Effector memory CD8-positive, alpha-beta T cell (primary cell): Measurements from ENCODE around the gene STK17A.
"Not testable (repeated sequence)": the region's sequence is repeated elsewhere in the genome, so short reads cannot be mapped to it uniquely, and the experiment has no call there.

Source experiments
- ATAC-seq: fragments of 150-1000 bp; cut with Tn5 transposase; replicated peaks from 2 replicates; pipeline ENCODE4 v1.10.0; 2021; ENCODE audit warnings: mild to moderate bottlenecking, moderate library complexity
- DNase-seq, 3 experiments: peaks; one replicate each; pipeline ENCODE4 v3.0.0; 2021
- H3K27ac Mint-ChIP-seq, 2 donors: one replicate each; pipeline ENCODE4 v1.8.0; 2022; ENCODE audit warnings: mild to moderate bottlenecking in 2 of 2, mixed read lengths in 2 of 2, moderate library complexity in 2 of 2
- H3K27me3 Mint-ChIP-seq, 2 donors: one replicate each; pipeline ENCODE4 v1.8.0; 2022; ENCODE audit warnings: mixed read lengths in 2 of 2
- H3K36me3 Mint-ChIP-seq: one replicate; pipeline ENCODE4 v1.8.0; 2022; ENCODE audit warnings: mild to moderate bottlenecking, moderate library complexity, mixed read lengths; ENCODE audit not compliant: insufficient read depth
- H3K4me1 Mint-ChIP-seq, 2 donors: one replicate each; pipeline ENCODE4 v1.8.0; 2022; ENCODE audit warnings: low read depth in 2 of 2, mixed read lengths in 2 of 2
- H3K4me3 Mint-ChIP-seq, 2 donors: one replicate each; pipeline ENCODE4 v1.8.0; 2022; ENCODE audit warnings: mild to moderate bottlenecking in 2 of 2, mixed read lengths in 2 of 2, moderate library complexity in 2 of 2
- H3K9me3 Mint-ChIP-seq, 2 donors: one replicate each; pipeline ENCODE4 v1.8.0; 2022; ENCODE audit warnings: mixed read lengths in 2 of 2

Gene STK17A

DNA sequence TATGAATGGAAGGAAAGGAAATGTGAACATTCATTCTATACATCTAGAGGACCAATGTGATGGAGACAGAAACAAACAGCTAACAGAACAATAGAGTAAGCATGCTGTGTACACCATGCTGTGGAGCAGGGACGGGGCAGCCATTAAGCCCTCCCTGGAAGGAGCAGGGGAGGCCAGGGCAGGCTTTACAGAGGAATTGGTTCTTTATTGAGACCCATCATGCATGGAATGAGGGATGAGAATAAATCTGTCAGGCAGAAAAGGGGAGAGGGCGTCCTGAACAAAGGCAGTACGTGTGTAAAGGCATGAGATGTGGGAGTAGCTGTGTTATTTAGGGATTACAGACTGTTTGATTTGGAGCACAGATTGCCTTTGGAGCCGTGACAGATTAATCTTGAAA, 35.2 kb downstream of the STK17A start:
- ATAC-seq = no peak

DNA sequence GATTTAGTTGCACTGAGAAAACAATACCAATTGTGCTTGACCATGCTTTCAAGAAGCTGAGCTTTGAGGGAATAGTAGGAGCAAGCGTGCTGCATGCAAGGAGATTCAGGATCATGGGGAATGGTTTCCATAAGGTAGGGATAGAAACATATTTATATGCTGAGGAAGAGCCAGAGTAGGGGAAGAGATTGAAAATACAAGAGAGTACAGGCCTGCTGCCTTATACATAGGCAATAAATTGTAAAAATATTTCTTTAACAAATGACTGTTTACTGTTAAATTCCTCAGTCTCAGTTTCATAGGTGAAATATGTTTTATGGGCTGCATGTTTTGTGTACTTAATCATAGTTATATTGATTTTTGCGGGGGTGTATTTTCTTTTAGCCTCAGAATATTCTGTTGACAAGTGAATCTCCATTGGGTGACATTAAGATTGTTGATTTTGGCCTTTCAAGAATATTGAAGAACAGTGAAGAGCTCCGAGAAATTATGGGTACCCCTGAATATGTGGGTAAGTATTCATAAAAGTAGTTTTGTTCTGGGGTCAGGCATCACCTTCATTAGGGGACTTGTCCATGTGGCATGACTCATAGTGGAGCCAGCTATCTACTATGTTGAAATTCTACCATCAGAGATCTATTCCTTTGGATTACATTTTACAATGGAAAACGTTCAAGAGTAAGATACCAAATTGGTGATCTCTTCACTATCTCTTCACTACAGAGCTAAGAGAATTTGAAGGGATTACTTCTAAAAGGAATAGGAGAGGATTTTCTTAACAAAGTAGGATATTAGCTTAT, 36.5 kb downstream of the STK17A start:
- H3K27me3 Mint-ChIP-seq = no peaks in the 10 kb centered on the region
- peaks cover 30% of the 10 kb centered on the region for H3K36me3 Mint-ChIP-seq

More for the DNA sequence above, 35.2 kb downstream of the STK17A start:
- H3K27ac Mint-ChIP-seq = no peak overlapping the region
- H3K36me3 Mint-ChIP-seq = peaks cover 19% of the 10 kb centered on the region
- no peaks in the 10 kb centered on the region for H3K9me3 Mint-ChIP-seq
- no peaks in the 10 kb centered on the region for H3K27me3 Mint-ChIP-seq
- no peak for DNase-seq
- H3K4me1 Mint-ChIP-seq = peaks cover 34 to 53% of the 10 kb centered on the region in 2 donors
- no peak overlapping the region for H3K4me3 Mint-ChIP-seq

GRCh38 chr7:43621729-43622448, 39.0 kb downstream of the STK17A start:
- no peak for DNase-seq
- H3K27ac Mint-ChIP-seq = no peak overlapping the region

More for the DNA sequence above, 36.5 kb downstream of the STK17A start:
- ATAC-seq (no peak), DNase-seq (no peak)
- H3K4me1 Mint-ChIP-seq = peaks cover 29 to 55% of the 10 kb centered on the region in 2 donors
- no peaks in the 10 kb centered on the region for H3K9me3 Mint-ChIP-seq
- no peak overlapping the region for H3K27ac Mint-ChIP-seq
- no peak overlapping the region for H3K4me3 Mint-ChIP-seq

DNA sequence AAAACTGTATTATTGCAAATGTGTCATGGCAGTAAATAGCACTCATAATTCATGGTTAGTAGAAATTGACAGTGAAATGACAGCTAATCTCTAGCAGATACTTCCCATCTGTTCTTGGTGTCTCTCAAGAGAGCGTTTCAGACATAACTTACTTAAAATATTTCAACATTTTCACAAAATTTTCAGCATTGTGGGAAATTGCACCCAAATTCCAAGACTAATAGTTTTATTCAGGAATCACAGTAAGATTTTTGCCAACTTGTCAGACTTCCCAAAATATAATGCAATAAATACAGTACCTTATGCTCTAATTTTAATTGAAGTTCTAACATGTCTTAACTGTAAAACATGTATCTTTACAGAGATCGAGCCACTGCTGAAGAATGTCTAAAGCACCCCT, 41.2 kb downstream of the STK17A start:
- Mint-ChIP-seq H3K4me1 (peaks cover 52 to 80% of the 10 kb centered on the region in 2 donors), H3K27ac (peak overlapping the region in 1 of 2 donors; percentile 72)

More at GRCh38 chr7:43621729-43622448, 39.0 kb downstream of the STK17A start:
- no peaks in the 10 kb centered on the region for H3K9me3 Mint-ChIP-seq
- H3K4me1 Mint-ChIP-seq = peaks cover 38 to 58% of the 10 kb centered on the region in 2 donors
- H3K4me3 Mint-ChIP-seq = peak overlapping the region; percentile 49 to 70
- ATAC-seq = no peak
- H3K36me3 Mint-ChIP-seq = peaks cover 50% of the 10 kb centered on the region
- H3K27me3 Mint-ChIP-seq = no peaks in the 10 kb centered on the region

DNA sequence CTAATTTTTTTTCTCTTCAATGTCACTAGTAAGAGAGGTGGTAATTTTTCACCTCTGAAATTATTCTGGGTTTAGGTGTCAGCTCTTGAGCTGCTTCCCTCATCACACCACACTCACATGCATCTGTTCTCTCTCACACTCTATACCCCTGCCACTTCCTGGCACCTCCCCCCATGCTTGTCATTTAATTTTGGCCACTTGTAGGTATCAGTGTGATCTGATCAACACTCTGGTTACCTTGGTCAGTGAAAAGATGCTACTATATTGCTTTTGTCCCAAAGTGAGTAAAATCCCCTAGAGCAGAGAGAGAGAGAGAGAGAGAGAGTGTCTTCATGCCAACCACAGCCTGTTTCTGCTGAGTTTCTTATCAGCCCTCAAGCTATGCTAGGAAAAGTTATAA, 42.5 kb downstream of the STK17A start:
- DNase-seq (peak; percentile 74 to 80 (median 79)), ATAC-seq (peak; percentile 95)
- H3K4me1 Mint-ChIP-seq = peaks cover 55 to 86% of the 10 kb centered on the region in 2 donors
- no peaks in the 10 kb centered on the region for H3K27me3 Mint-ChIP-seq
- no peaks in the 10 kb centered on the region for H3K9me3 Mint-ChIP-seq
- peak overlapping the region; percentile 22 to 60 for H3K4me3 Mint-ChIP-seq
- H3K36me3 Mint-ChIP-seq = peaks cover 77% of the 10 kb centered on the region
- H3K27ac Mint-ChIP-seq = peak overlapping the region in 1 of 2 donors; percentile 72

More for the DNA sequence above, 41.2 kb downstream of the STK17A start:
- Mint-ChIP-seq H3K36me3 (peaks cover 64% of the 10 kb centered on the region), H3K9me3 (no peaks in the 10 kb centered on the region), H3K27me3 (no peaks in the 10 kb centered on the region), H3K4me3 (peak overlapping the region; percentile 53 to 60)
- ATAC-seq = no peak
- no peak for DNase-seq

GRCh38 chr7:43625980-43626379, 43.1 kb downstream of the STK17A start:
- Mint-ChIP-seq H3K4me1 (peaks cover 55 to 86% of the 10 kb centered on the region in 2 donors), H3K4me3 (peak overlapping the region; percentile 22 to 60), H3K36me3 (peaks cover 82% of the 10 kb centered on the region), H3K27me3 (no peaks in the 10 kb centered on the region), H3K9me3 (no peaks in the 10 kb centered on the region), H3K27ac (peak overlapping the region in 1 of 2 donors; percentile 72)
- DNase-seq = no peak
- ATAC-seq = peak; percentile 9

GRCh38 chr7:43626695-43627094, 43.8 kb downstream of the STK17A start:
- DNase-seq (no peak), ATAC-seq (no peak)
- no peaks in the 10 kb centered on the region for H3K27me3 Mint-ChIP-seq
- H3K4me3 Mint-ChIP-seq = peak overlapping the region in 1 of 2 donors; percentile 60
- peaks cover 56 to 87% of the 10 kb centered on the region in 2 donors for H3K4me1 Mint-ChIP-seq
- H3K36me3 Mint-ChIP-seq = peaks cover 83% of the 10 kb centered on the region
- H3K9me3 Mint-ChIP-seq = no peaks in the 10 kb centered on the region
- peak overlapping the region in 1 of 2 donors; percentile 72 for H3K27ac Mint-ChIP-seq

DNA sequence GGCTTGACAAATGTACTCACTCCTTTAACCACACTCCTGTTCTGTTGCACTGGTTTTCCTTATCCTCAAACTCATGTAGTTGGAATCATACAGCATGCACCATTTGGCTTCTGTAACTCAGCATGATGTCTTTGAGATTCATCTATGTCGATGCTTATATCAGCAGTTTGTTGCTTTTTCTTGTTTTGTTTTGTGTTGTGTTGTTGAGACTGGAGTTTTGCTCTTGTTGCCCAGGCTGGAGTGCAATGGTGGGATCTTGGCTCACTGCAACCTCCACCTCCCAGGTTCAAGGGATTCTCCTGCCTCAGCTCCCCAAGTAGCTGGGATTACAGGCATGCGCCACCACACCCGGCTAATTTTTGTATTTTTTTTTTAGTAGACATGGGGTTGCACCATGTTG, 44.9 kb downstream of the STK17A start:
- H3K9me3 Mint-ChIP-seq, H3K27me3 Mint-ChIP-seq, DNase-seq, ATAC-seq: not testable (repeated sequence)
- Mint-ChIP-seq H3K36me3 (peaks cover 84% of the 10 kb centered on the region), H3K27ac (peak overlapping the region in 1 of 2 donors; percentile 81), H3K4me1 (peaks cover 52 to 87% of the 10 kb centered on the region in 2 donors), H3K4me3 (peak overlapping the region in 1 of 2 donors; percentile 60)

GRCh38 chr7:43628431-43628830, 45.5 kb downstream of the STK17A start:
- Mint-ChIP-seq H3K27ac (peak overlapping the region in 1 of 2 donors; percentile 81), H3K4me3 (peak overlapping the region in 1 of 2 donors; percentile 32)
- no peak for ATAC-seq

DNA sequence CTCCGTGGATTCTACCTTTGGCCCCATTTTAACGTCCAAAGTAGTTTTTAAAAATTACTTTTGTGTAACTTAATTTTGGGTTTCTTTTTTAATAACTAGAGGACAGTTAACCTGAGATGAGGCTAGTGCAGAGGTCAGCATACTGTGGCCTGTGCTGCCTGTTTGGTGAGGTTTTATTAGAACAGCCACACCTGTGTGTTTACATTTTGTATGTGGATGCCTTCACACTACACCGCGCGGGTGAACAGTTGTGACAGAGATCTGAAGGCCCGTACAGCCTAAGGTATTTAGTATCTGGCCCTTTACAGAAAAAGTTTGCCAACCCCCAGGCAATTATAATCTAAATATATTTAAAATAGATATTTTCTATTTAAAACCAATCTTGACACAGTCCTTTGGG, 46.9 kb downstream of the STK17A start:
- Mint-ChIP-seq H3K27me3 (no peaks in the 10 kb centered on the region), H3K4me3 (peak overlapping the region in 1 of 2 donors; percentile 32), H3K4me1 (peaks cover 54 to 86% of the 10 kb centered on the region in 2 donors), H3K27ac (no peak overlapping the region), H3K9me3 (no peaks in the 10 kb centered on the region), H3K36me3 (peaks cover 83% of the 10 kb centered on the region)
- no peak for ATAC-seq
- DNase-seq = no peak

More at GRCh38 chr7:43628431-43628830, 45.5 kb downstream of the STK17A start:
- DNase-seq = no peak
- H3K9me3 Mint-ChIP-seq = no peaks in the 10 kb centered on the region
- peaks cover 54 to 86% of the 10 kb centered on the region in 2 donors for H3K4me1 Mint-ChIP-seq
- H3K36me3 Mint-ChIP-seq = peaks cover 84% of the 10 kb centered on the region
- H3K27me3 Mint-ChIP-seq = no peaks in the 10 kb centered on the region

DNA sequence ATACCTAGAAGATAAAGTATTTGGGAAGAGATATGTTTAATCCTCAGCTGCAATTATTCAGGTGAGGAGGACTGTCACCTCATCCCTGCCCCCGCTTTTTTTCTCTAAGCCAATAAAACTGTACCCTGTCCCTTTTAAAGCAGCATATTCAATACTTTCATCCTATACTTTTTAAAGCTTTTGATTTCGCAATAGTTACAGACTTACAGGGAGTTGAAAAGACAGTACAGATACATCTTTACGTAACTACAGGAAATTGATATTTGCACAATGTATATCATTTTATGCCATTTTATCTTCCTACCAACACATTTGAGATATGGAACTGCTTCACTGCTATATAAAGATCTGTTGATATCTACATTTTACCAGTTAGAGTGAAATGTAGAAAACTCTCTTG, 47.6 kb downstream of the STK17A start:
- ATAC-seq = no peak
- H3K27ac Mint-ChIP-seq = peak overlapping the region; percentile 88 to 96
- H3K9me3 Mint-ChIP-seq = no peaks in the 10 kb centered on the region
- no peak for DNase-seq
- peak overlapping the region in 1 of 2 donors; percentile 61 for H3K4me3 Mint-ChIP-seq
- H3K4me1 Mint-ChIP-seq = peaks cover 53 to 86% of the 10 kb centered on the region in 2 donors
- peaks cover 80% of the 10 kb centered on the region for H3K36me3 Mint-ChIP-seq
- no peaks in the 10 kb centered on the region for H3K27me3 Mint-ChIP-seq

DNA sequence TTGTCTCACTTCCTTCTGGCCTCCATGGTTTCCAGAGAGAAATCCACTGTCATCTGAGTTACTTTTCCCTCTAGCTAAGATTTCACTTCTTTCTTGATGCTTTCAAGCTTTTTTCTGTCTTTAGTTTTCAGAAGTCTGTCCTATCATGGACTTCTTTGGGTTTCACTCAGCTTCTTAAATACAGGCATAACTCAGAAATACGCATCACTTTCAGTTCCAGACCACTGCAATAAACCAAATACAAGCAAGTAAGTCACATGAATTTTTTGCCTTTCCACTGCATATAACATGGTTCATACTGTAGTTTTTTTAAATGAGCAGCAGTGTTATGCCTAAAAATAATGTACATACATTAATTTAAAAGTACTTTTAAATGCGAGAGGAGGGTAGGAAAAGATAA, 48.7 kb downstream of the STK17A start:
- peaks cover 79% of the 10 kb centered on the region for H3K36me3 Mint-ChIP-seq
- DNase-seq (no peak), ATAC-seq (peak; percentile 27)
- peak overlapping the region in 1 of 2 donors; percentile 61 for H3K4me3 Mint-ChIP-seq
- peak overlapping the region; percentile 88 to 96 for H3K27ac Mint-ChIP-seq
- no peaks in the 10 kb centered on the region for H3K9me3 Mint-ChIP-seq
- H3K4me1 Mint-ChIP-seq = peaks cover 48 to 86% of the 10 kb centered on the region in 2 donors
- no peaks in the 10 kb centered on the region for H3K27me3 Mint-ChIP-seq

DNA sequence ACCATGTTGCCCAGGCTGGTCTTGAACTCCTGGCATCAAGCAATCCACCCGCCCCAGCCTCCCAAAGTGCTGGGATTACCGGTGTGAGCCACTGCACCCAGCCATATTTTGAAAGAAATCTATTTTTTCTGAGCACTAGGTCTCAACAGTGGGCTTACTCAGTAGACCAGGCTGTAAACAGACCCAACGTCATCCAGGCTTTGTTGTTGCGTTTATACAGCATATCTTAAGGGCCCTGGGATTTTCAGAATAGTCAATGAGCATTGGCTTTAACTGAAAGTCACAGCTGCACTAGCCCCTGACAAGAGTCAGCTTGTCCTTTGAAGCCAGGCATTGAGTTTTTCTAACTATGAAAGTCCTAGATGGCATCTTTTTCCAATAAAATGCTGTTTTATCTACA, 49.8 kb downstream of the STK17A start:
- H3K4me1 Mint-ChIP-seq = peaks cover 51 to 86% of the 10 kb centered on the region in 2 donors
- peak overlapping the region; percentile 88 to 96 for H3K27ac Mint-ChIP-seq
- no peak for DNase-seq
- H3K36me3 Mint-ChIP-seq = peaks cover 82% of the 10 kb centered on the region
- no peaks in the 10 kb centered on the region for H3K9me3 Mint-ChIP-seq
- peak overlapping the region; percentile 36 to 61 for H3K4me3 Mint-ChIP-seq
- no peak for ATAC-seq
- no peaks in the 10 kb centered on the region for H3K27me3 Mint-ChIP-seq
